Measurements from ENCODE around the gene ELMO3.

ELMO3 gene

DNA sequence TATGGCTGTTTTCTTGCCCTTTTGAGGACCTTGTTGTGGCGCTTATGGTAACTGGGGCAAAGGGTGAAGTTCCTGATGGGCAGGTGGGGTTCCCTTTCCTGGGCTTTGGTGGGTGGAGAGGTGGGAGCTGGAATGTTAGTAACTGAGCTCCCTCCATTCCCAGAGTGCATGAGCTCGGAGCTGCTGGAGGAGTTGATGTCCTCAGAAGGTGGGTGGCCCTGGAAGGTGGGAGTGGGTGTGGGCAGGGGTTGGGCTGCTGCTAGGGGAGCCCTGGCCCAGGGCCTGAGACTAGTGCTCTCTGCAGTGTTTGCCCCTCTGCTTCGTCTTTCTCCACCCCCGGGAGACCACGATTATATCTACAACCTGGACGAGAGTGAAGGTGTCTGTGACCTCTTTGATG is 1.2 kb upstream of the ELMO3 start:
- DNase-seq (ENCODE audit: low spot score), result no peak
- TF ChIP-seq, protein P1, sequence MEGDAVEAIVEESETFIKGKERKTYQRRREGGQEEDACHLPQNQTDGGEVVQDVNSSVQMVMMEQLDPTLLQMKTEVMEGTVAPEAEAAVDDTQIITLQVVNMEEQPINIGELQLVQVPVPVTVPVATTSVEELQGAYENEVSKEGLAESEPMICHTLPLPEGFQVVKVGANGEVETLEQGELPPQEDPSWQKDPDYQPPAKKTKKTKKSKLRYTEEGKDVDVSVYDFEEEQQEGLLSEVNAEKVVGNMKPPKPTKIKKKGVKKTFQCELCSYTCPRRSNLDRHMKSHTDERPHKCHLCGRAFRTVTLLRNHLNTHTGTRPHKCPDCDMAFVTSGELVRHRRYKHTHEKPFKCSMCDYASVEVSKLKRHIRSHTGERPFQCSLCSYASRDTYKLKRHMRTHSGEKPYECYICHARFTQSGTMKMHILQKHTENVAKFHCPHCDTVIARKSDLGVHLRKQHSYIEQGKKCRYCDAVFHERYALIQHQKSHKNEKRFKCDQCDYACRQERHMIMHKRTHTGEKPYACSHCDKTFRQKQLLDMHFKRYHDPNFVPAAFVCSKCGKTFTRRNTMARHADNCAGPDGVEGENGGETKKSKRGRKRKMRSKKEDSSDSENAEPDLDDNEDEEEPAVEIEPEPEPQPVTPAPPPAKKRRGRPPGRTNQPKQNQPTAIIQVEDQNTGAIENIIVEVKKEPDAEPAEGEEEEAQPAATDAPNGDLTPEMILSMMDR (IDR thresholded peaks at IDR 0.05; ENCODE audit: extremely low read depth, insufficient read depth, missing control alignments), result no peak
- in situ Hi-C loops (cut with MboI; ENCODE audit: low pct_unique_long_range_greater_than_20kb, low sequenced_read_pairs, unreplicated experiment), result no loop called here

DNA sequence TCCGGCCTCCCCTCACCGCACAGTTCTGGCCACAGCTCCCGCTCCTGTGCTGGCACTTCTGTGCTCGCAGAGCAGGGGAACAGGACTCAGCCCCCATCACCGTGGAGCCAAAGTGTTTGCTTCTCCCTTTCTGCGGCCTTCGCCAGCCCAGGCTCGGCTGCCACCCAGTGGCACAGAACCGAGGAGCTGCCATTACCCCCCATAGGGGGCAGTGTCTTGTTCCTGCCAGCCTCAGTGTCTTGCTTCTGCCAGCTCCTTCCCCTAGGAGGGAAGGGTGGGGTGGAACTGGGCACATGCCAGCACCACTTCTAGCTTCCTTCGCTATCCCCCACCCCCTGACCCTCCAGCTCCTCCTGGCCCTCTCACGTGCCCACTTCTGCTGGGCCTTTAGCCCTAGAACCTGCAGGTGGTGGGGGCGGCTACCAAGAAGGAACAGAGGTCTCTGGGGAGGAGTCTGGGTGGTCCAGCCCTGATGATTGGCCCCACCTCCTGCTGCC is 645 bp upstream of the ELMO3 start:
- in situ Hi-C loops (cut with MboI; ENCODE audit: low pct_unique_long_range_greater_than_20kb, low sequenced_read_pairs, unreplicated experiment), result no loop called here
- DNase-seq (ENCODE audit: low spot score), result peak; percentile 69
- TF ChIP-seq, protein P1 (IDR thresholded peaks at IDR 0.05; ENCODE audit: extremely low read depth, insufficient read depth, missing control alignments), result peak; percentile 44

DNA sequence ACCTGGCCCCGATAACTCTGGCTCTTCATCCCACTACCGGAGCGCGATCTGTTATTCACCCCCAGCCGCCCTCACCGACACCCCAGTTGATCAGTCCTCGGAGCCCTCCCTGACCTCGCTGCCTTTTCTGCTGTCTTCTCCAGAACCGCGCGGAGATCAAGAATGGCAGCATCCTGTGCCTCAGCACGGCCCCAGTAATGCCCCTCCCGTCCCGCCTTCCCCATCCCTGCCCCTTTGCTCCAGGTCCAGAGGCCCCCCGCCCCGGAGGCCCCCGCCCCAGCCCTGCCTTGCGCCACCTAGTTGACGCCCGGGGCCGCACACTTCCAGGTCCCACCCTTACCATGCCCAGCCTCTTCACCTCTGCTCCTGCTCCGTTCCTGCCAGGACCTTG is 872 bp downstream of the ELMO3 start:
- in situ Hi-C loops (cut with MboI; ENCODE audit: low pct_unique_long_range_greater_than_20kb, low sequenced_read_pairs, unreplicated experiment), result no loop called here
- TF ChIP-seq, protein P1 (IDR thresholded peaks at IDR 0.05; ENCODE audit: extremely low read depth, insufficient read depth, missing control alignments), result peak; percentile 5
- DNase-seq (ENCODE audit: low spot score), result no peak

DNA sequence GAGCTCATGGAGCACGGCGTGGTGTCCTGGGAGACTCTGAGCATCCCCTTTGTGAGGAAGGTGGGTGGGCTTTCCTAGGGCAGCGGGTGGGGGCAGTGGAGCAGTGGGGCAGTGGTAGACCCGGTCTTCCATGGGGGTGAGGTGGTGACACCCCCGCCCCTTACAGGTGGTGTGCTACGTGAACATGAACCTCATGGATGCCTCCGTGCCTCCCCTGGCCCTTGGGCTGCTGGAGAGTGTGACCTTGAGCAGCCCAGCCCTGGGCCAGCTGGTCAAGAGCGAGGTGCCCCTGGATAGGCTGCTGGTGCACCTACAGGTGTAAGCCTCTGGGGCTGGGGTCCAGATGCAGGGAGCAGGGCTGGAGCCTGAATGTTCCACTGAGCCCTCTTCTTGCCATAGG is 1.6 kb downstream of the ELMO3 start:
- in situ Hi-C loops (cut with MboI; ENCODE audit: low pct_unique_long_range_greater_than_20kb, low sequenced_read_pairs, unreplicated experiment), result no loop called here
- TF ChIP-seq, protein P1 (IDR thresholded peaks at IDR 0.05; ENCODE audit: extremely low read depth, insufficient read depth, missing control alignments), result no peak
- DNase-seq (ENCODE audit: low spot score), result no peak

DNA sequence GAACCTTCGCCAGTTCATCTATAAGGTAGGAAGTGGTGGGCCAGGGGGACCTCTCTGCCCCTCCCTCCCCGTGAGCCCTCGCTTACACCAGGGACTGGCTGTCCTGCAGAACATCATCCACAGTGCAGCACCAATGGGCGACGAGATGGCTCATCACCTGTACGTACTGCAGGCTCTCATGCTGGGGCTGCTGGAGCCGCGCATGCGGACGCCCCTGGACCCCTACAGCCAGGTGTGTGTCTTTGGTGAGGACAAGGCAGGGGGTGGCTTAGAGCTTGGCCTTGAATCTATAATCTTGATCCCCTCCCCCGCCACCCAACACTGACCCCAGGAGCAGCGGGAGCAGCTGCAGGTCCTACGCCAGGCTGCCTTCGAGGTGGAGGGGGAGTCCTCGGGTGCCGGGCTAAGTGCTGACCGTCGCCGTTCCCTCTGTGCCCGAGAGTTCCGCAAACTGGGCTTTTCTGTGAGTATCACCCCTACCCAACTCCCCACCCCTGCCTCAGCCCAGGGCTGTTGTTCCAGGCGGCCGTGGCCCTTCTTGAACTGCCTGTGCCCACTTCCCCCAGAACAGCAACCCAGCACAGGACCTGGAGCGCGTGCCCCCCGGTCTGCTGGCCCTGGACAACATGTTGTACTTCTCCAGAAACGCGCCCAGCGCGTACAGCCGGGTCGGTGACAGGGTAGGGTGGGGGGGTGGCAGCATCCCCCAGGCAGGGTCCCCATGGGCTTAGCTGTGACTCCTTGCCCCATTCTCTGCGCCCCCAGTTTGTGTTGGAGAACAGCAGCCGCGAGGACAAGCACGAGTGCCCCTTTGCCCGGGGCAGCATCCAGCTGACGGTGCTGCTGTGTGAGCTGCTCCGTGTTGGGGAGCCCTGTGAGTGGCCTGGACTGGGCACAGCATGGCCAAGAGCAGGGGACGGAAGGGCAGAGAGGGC is 2.7 kb downstream of the ELMO3 start:
- in situ Hi-C loops (cut with MboI; ENCODE audit: low pct_unique_long_range_greater_than_20kb, low sequenced_read_pairs, unreplicated experiment), result no loop called here
- no peak for DNase-seq (ENCODE audit: low spot score)
- TF ChIP-seq, protein P1 (IDR thresholded peaks at IDR 0.05; ENCODE audit: extremely low read depth, insufficient read depth, missing control alignments), result no peak

DNA sequence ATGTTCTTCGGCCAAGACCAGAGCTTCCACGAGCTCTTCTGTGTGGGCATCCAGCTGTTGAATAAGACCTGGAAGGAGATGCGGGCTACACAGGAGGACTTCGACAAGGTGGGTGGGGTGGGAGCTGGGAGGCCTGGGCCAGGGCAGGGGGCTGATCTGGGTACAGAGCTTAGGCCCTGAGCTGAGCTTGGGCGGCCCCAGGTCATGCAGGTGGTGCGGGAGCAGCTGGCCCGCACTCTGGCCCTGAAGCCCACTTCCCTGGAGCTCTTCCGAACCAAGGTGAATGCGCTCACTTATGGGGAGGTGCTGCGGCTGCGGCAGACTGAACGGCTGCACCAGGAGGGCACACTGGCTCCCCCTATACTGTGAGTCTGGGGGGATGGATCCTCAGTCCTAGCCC is 3.5 kb downstream of the ELMO3 start:
- in situ Hi-C loops (cut with MboI; ENCODE audit: low pct_unique_long_range_greater_than_20kb, low sequenced_read_pairs, unreplicated experiment), result no loop called here
- TF ChIP-seq, protein P1 (IDR thresholded peaks at IDR 0.05; ENCODE audit: extremely low read depth, insufficient read depth, missing control alignments), result no peak
- no peak for DNase-seq (ENCODE audit: low spot score)

Data from GM13977 (cell line).